Gastroesophageal sphincter (tissue), 3 donors: ENCODE measurements around the gene LEMD3.

Source experiments
- EP300 ChIP-seq: sonication (generic); formaldehyde crosslinking; IDR thresholded peaks from one replicate; pipeline ENCODE4 v1.6.1; 2017; ENCODE audit warnings: antibody characterized with exemption, mild to moderate bottlenecking
- POLR2A ChIP-seq, 2 donors: fragments of 450-650 bp; IDR thresholded peaks; one replicate each; pipeline ENCODE4 v1.6.1; 2017; ENCODE audit warnings: antibody characterized with exemption in 2 of 2, mild to moderate bottlenecking in 2 of 2, moderate library complexity in 1 of 2
- POLR2AphosphoS5 ChIP-seq: sonication (generic); formaldehyde crosslinking; IDR thresholded peaks from one replicate; pipeline ENCODE4 v1.6.1; 2017; ENCODE audit warnings: antibody characterized with exemption
- TF ChIP-seq, protein P1 (sequence below), 4 experiments: fragments of 200-600 bp in 2 of 4; fragments of 450-650 bp in 2 of 4; sonication (generic) in 1 of 4; IDR thresholded peaks; one replicate each; pipeline ENCODE4 v1.5.1; 2017 to 2019; ENCODE audit warnings: antibody characterized with exemption in 4 of 4, mild to moderate bottlenecking in 2 of 4, moderate library complexity in 2 of 4

- TF ChIP-seq, protein P1, sequence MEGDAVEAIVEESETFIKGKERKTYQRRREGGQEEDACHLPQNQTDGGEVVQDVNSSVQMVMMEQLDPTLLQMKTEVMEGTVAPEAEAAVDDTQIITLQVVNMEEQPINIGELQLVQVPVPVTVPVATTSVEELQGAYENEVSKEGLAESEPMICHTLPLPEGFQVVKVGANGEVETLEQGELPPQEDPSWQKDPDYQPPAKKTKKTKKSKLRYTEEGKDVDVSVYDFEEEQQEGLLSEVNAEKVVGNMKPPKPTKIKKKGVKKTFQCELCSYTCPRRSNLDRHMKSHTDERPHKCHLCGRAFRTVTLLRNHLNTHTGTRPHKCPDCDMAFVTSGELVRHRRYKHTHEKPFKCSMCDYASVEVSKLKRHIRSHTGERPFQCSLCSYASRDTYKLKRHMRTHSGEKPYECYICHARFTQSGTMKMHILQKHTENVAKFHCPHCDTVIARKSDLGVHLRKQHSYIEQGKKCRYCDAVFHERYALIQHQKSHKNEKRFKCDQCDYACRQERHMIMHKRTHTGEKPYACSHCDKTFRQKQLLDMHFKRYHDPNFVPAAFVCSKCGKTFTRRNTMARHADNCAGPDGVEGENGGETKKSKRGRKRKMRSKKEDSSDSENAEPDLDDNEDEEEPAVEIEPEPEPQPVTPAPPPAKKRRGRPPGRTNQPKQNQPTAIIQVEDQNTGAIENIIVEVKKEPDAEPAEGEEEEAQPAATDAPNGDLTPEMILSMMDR (IDR thresholded peaks at IDR 0.05), result no peak
- no peak for TF ChIP-seq POLR2A (IDR thresholded peaks at IDR 0.05)
- TF ChIP-seq POLR2AphosphoS5, result no peak
- TF ChIP-seq EP300, result no peak
Observed at GRCh38 chr12:65220761-65221160, 51.4 kb downstream of the LEMD3 start.
